ENCODE results near the gene PRPF6.

GRCh38 chr20:63935447-63935846 is 45.5 kb upstream of the PRPF6 start:
- TF ChIP-seq CTCF (conservative IDR thresholded peaks at IDR 0.05 in 1 of 2, IDR thresholded peaks at IDR 0.05 in 1 of 2; ENCODE audit: extremely low read depth in 1 of 2, insufficient read depth in 1 of 2, low read depth in 1 of 2, low read length in 2 of 2): no peak
- no peak for TF ChIP-seq EZH2 (IDR thresholded peaks at IDR 0.05; ENCODE audit: borderline replicate concordance, low read length)

Measured in mammary epithelial cell (primary cell).